HuH-7 (cell line): ENCODE data around the gene TUBA3E.
"Not testable (repeated sequence)": the region's sequence is repeated elsewhere in the genome, so short reads cannot be mapped to it uniquely, and the experiment has no call there.

ENCODE experiments used
- DNase-seq: peaks from one replicate; pipeline ENCODE4 v3.0.0; 2011; ENCODE audit warnings: low spot score

Gene TUBA3E

GRCh38 chr2:130143266-130144039 lies 54.8 kb downstream of the TUBA3E start:
- not testable (repeated sequence) for DNase-seq

DNA sequence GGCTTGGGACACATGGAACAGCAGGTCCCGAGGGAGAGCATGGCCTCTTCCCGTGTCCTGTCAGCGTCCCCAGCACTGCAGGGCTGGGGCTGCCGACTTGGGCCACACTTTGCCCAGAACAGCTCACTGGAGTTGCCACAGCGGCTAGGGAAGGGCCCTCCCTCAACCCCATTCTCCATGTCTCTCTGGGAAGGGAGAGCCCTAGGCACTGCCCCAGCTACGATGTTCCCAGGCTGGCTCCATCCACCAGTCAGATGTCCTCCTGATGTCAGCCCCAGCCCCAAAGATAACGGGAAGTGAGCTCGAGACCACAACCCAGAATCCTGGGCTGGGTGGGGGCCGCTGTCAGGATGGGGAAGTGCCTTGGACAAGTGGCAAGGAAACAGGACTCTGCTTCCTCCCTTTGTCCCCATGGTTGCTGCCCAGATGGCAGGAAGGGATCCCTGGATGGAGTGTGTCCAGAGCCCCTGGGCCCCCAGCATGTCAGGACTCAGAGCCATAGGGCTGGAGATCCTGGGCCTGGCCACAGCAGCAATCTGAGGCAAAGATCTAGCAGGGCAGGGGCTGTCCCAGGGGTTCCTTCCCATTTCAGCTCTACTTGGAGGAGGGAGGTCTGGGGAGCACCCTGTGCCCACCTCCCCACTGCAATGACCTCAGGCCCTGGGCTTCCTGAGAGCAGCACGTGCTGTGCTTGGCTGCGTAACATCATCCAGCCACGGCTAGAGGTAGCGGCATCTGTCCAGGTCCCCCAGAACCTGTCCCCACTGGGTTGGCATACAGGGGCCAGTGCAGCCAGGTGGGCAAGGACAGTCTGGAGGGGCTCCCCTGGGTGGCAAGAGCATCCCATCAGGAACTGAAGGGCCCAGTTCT lies 55.6 kb downstream of the TUBA3E start:
- not testable (repeated sequence) for DNase-seq
